Liver (tissue), 9 donors: ENCODE measurements around the gene LYRM1. TPM values are rescaled to one million over a fixed set of nuclear protein-coding genes. Genes with fewer than 3 reads are reported as not detected.

Experiments used
- DNase-seq: peaks from one replicate; pipeline ENCODE4 v3.0.0-alpha.2; 2017; ENCODE audit warnings: low spot score
- H3K27ac ChIP-seq, 2 donors: one replicate each; pipeline ENCODE4 v1.7.0; 2013; ENCODE audit warnings: inconsistent platforms in 2 of 2, low read length in 2 of 2, control low read depth in 1 of 2, low read depth in 1 of 2, mild to moderate bottlenecking in 1 of 2
- H3K27me3 ChIP-seq, 4 donors: one replicate each; pipeline versions ENCODE4 v1.6.1 to v1.7.0; 2013; ENCODE audit warnings: low read length in 3 of 4, inconsistent platforms in 1 of 4, mild to moderate bottlenecking in 1 of 4, moderate library complexity in 1 of 4; ENCODE audit not compliant: control insufficient read depth in 4 of 4, insufficient read depth in 4 of 4
- H3K36me3 ChIP-seq, 4 donors: one replicate each; pipeline versions ENCODE4 v1.6.1 to v1.7.0; 2013; ENCODE audit warnings: low read length in 3 of 4, mild to moderate bottlenecking in 3 of 4, low read depth in 1 of 4, moderate library complexity in 1 of 4; ENCODE audit not compliant: control insufficient read depth in 4 of 4, insufficient read depth in 3 of 4
- H3K4me1 ChIP-seq, 4 donors: one replicate each; pipeline versions ENCODE4 v1.6.1 to v1.7.0; 2013; ENCODE audit warnings: low read length in 3 of 4, mild to moderate bottlenecking in 3 of 4, moderate library complexity in 1 of 4; ENCODE audit not compliant: control insufficient read depth in 4 of 4, insufficient read depth in 4 of 4
- H3K4me3 ChIP-seq, 3 donors: one replicate each; pipeline versions ENCODE4 v1.6.1 to v1.7.0; 2013; ENCODE audit warnings: low read length in 3 of 3, control low read depth in 1 of 3, low read depth in 1 of 3, mild to moderate bottlenecking in 1 of 3
- H3K9ac ChIP-seq, 2 donors: one replicate each; pipeline ENCODE4 v1.7.0; 2013; ENCODE audit warnings: low read length in 2 of 2, mild to moderate bottlenecking in 2 of 2, moderate library complexity in 2 of 2, control low read depth in 1 of 2, low read depth in 1 of 2
- H3K9me3 ChIP-seq, 4 donors: one replicate each; pipeline versions ENCODE4 v1.6.1 to v1.7.0; 2013; ENCODE audit warnings: low read length in 3 of 4; ENCODE audit not compliant: control insufficient read depth in 4 of 4
- EGR1 ChIP-seq, 2 donors: IDR thresholded peaks; 2 replicates each; pipeline ENCODE4 v1.6.1; 2016 to 2018; ENCODE audit warnings: antibody characterized with exemption in 2 of 2, low read depth in 2 of 2
- FOXA1 ChIP-seq: IDR thresholded peaks from 2 replicates; pipeline ENCODE4 v1.6.1; 2016; ENCODE audit warnings: antibody characterized with exemption
- FOXA2 ChIP-seq: IDR thresholded peaks from 2 replicates; pipeline ENCODE4 v1.6.1; 2016; ENCODE audit warnings: antibody characterized with exemption
- GABPA ChIP-seq, 2 donors: IDR thresholded peaks in 1 of 2; conservative IDR thresholded peaks in 1 of 2; 2 replicates each; pipeline ENCODE4 v1.6.1; 2016; ENCODE audit warnings: antibody characterized with exemption in 2 of 2, mild to moderate bottlenecking in 1 of 2, moderate library complexity in 1 of 2
- HNF4A ChIP-seq, 2 donors: conservative IDR thresholded peaks; 2 replicates each; pipeline ENCODE4 v1.6.1; 2016; ENCODE audit warnings: antibody characterized with exemption in 2 of 2, mild to moderate bottlenecking in 2 of 2
- HNF4G ChIP-seq: IDR thresholded peaks from 2 replicates; pipeline ENCODE4 v1.6.1; 2016; ENCODE audit warnings: antibody characterized with exemption
- JUND ChIP-seq, 2 donors: IDR thresholded peaks; 2 replicates each; pipeline ENCODE4 v1.6.1; 2016; ENCODE audit warnings: antibody characterized with exemption in 2 of 2
- NR2F2 ChIP-seq: IDR thresholded peaks from 2 replicates; pipeline ENCODE4 v1.6.1; 2016; ENCODE audit warnings: antibody characterized with exemption
- RAD21 ChIP-seq, 2 donors: IDR thresholded peaks; 2 replicates each; pipeline ENCODE4 v1.6.1; 2016; ENCODE audit warnings: antibody characterized with exemption in 2 of 2, mild to moderate bottlenecking in 2 of 2
- RXRA ChIP-seq, 2 donors: IDR thresholded peaks; 2 replicates each; pipeline ENCODE4 v1.6.1; 2017 to 2018; ENCODE audit warnings: antibody characterized with exemption in 2 of 2, mild to moderate bottlenecking in 1 of 2
- SP1 ChIP-seq: IDR thresholded peaks from 2 replicates; pipeline ENCODE4 v1.6.1; 2018; ENCODE audit warnings: antibody characterized with exemption, mild to moderate bottlenecking
- TAF1 ChIP-seq: conservative IDR thresholded peaks from 2 replicates; pipeline ENCODE4 v1.6.1; 2016; ENCODE audit warnings: antibody characterized with exemption, mild to moderate bottlenecking
- YY1 ChIP-seq: IDR thresholded peaks from 2 replicates; pipeline ENCODE4 v1.6.1; 2016; ENCODE audit warnings: antibody characterized with exemption, mild to moderate bottlenecking
- WGBS: extraction: QIAGEN DNeasy Blood & Tissue Kit; methylation state at CpG from one replicate; pipeline ENCODE4 v1.1.7; 2013; 5-methylcytosine and 5-hydroxymethylcytosine counted together
- polyA plus RNA-seq, 2 donors: library from polyadenylated mRNA; stranded (reverse) in 1 of 2; unstranded in 1 of 2; fragments of 200-250 nt in 1 of 2; fragments of >200 nt in 1 of 2; fragmentation: Nextera tagmentation in 1 of 2; extraction: Ambion mirVana in 1 of 2; gene quantifications; one replicate each; pipeline versions ENCODE4 v1.2.1 to v1.2.3, GENCODE V29; 2013 to 2015
- total RNA-seq, 2 donors: library from RNA; depleted of rRNA; stranded (reverse); fragments of >200 nt; gene quantifications; one replicate each; pipeline ENCODE4 v1.2.3, GENCODE V29; 2014
- TF ChIP-seq, protein P1 (sequence below): IDR thresholded peaks from 2 replicates; pipeline ENCODE4 v1.6.1; 2016; ENCODE audit warnings: antibody characterized with exemption, mild to moderate bottlenecking
- TF ChIP-seq, protein P2 (sequence below): IDR thresholded peaks from 2 replicates; pipeline ENCODE4 v1.6.1; 2016; ENCODE audit warnings: antibody characterized with exemption
- TF ChIP-seq, protein P3 (sequence below): IDR thresholded peaks from 2 replicates; pipeline ENCODE4 v1.6.1; 2016; ENCODE audit warnings: antibody characterized with exemption
- TF ChIP-seq, protein P4 (sequence below): IDR thresholded peaks from 2 replicates; pipeline ENCODE4 v1.6.1; 2016; ENCODE audit warnings: antibody characterized with exemption
- TF ChIP-seq, protein P5 (sequence below): fragments of 150-350 bp; IDR thresholded peaks from 2 replicates; pipeline ENCODE4 v1.5.1; 2017; ENCODE audit warnings: improper control_type of control experiment, low read depth, low read length; ENCODE audit not compliant: missing input control
- donor health status: healthy.
- donor health status: healthy.
- donor health status: healthy.
- donor health status: healthy.
- donor health status: healthy.

LYRM1 gene
- total and polyA plus RNA-seq, 4 donors: 33.2 to 57.3 (median 50.8) TPM

DNA sequence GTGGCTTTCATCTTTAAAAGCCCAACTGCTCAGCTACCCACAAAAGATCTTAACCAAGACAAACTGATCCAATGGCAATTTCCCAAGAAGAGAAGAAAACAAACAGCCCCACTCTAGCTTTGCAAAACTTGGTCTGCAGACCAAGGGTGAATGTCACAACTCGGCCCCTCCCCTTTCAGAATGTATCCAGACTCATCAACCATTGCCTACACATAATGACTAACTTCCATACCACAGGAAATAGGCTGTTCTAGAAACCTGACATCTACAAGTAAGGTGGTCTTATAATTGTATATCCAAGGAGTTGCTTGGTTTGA, 16.4 kb upstream of the LYRM1 start:
- Histone ChIP-seq H3K4me3 (peak overlapping the region in 1 of 3 donors; percentile 36), H3K9ac (peak overlapping the region in 1 of 2 donors; percentile 49), H3K27ac (peak overlapping the region; percentile 58 to 87), H3K4me1 (peaks cover 17 to 82% (median 75%) of the 10 kb centered on the region in 4 donors), H3K9me3 (no peaks in the 10 kb centered on the region), H3K36me3 (no peaks in the 10 kb centered on the region), H3K27me3 (no peaks in the 10 kb centered on the region)
- no peak for DNase-seq
- TF ChIP-seq, protein P1, sequence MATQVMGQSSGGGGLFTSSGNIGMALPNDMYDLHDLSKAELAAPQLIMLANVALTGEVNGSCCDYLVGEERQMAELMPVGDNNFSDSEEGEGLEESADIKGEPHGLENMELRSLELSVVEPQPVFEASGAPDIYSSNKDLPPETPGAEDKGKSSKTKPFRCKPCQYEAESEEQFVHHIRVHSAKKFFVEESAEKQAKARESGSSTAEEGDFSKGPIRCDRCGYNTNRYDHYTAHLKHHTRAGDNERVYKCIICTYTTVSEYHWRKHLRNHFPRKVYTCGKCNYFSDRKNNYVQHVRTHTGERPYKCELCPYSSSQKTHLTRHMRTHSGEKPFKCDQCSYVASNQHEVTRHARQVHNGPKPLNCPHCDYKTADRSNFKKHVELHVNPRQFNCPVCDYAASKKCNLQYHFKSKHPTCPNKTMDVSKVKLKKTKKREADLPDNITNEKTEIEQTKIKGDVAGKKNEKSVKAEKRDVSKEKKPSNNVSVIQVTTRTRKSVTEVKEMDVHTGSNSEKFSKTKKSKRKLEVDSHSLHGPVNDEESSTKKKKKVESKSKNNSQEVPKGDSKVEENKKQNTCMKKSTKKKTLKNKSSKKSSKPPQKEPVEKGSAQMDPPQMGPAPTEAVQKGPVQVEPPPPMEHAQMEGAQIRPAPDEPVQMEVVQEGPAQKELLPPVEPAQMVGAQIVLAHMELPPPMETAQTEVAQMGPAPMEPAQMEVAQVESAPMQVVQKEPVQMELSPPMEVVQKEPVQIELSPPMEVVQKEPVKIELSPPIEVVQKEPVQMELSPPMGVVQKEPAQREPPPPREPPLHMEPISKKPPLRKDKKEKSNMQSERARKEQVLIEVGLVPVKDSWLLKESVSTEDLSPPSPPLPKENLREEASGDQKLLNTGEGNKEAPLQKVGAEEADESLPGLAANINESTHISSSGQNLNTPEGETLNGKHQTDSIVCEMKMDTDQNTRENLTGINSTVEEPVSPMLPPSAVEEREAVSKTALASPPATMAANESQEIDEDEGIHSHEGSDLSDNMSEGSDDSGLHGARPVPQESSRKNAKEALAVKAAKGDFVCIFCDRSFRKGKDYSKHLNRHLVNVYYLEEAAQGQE: no peak
- TF ChIP-seq HNF4G (no peak), NR2F2 (no peak), FOXA2 (no peak), RXRA (IDR thresholded peaks at IDR 0.05) (peak; percentile 33 to 61), SP1 (no peak), RAD21 (IDR thresholded peaks at IDR 0.05) (peak in 1 of 2 donors; percentile 4), EGR1 (IDR thresholded peaks at IDR 0.05; ENCODE audit: low read depth in 2 of 2) (no peak), HNF4A (conservative IDR thresholded peaks at IDR 0.05) (peak; percentile 49 to 69), FOXA1 (no peak), YY1 (peak; percentile 34), JUND (IDR thresholded peaks at IDR 0.05) (peak in 1 of 2 donors; percentile 19), TAF1 (no peak), GABPA (IDR thresholded peaks at IDR 0.05 in 1 of 2, conservative IDR thresholded peaks at IDR 0.05 in 1 of 2) (no peak)
- TF ChIP-seq, protein P2, sequence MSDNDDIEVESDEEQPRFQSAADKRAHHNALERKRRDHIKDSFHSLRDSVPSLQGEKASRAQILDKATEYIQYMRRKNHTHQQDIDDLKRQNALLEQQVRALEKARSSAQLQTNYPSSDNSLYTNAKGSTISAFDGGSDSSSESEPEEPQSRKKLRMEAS: no peak
- TF ChIP-seq, protein P3, sequence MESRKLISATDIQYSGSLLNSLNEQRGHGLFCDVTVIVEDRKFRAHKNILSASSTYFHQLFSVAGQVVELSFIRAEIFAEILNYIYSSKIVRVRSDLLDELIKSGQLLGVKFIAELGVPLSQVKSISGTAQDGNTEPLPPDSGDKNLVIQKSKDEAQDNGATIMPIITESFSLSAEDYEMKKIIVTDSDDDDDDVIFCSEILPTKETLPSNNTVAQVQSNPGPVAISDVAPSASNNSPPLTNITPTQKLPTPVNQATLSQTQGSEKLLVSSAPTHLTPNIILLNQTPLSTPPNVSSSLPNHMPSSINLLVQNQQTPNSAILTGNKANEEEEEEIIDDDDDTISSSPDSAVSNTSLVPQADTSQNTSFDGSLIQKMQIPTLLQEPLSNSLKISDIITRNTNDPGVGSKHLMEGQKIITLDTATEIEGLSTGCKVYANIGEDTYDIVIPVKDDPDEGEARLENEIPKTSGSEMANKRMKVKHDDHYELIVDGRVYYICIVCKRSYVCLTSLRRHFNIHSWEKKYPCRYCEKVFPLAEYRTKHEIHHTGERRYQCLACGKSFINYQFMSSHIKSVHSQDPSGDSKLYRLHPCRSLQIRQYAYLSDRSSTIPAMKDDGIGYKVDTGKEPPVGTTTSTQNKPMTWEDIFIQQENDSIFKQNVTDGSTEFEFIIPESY: no peak
- TF ChIP-seq, protein P4, sequence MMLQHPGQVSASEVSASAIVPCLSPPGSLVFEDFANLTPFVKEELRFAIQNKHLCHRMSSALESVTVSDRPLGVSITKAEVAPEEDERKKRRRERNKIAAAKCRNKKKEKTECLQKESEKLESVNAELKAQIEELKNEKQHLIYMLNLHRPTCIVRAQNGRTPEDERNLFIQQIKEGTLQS: no peak
- TF ChIP-seq, protein P5, sequence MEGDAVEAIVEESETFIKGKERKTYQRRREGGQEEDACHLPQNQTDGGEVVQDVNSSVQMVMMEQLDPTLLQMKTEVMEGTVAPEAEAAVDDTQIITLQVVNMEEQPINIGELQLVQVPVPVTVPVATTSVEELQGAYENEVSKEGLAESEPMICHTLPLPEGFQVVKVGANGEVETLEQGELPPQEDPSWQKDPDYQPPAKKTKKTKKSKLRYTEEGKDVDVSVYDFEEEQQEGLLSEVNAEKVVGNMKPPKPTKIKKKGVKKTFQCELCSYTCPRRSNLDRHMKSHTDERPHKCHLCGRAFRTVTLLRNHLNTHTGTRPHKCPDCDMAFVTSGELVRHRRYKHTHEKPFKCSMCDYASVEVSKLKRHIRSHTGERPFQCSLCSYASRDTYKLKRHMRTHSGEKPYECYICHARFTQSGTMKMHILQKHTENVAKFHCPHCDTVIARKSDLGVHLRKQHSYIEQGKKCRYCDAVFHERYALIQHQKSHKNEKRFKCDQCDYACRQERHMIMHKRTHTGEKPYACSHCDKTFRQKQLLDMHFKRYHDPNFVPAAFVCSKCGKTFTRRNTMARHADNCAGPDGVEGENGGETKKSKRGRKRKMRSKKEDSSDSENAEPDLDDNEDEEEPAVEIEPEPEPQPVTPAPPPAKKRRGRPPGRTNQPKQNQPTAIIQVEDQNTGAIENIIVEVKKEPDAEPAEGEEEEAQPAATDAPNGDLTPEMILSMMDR: no peak
- WGBS: 28% methylated on average over 1 of the region's 1 CpG
